ENCODE data around the gene ZNRF1. TPM values are rescaled to one million over a fixed set of nuclear protein-coding genes. Genes with fewer than 3 reads are reported as not detected.

Gene ZNRF1
- total and polyA plus RNA-seq, 2 of the 13 experiments (the other 11 are each of a cell fraction or from before 2014, with no cell fraction given): 43.9 to 58.7 TPM

GRCh38 chr16:74999609-75000480 lies 1.0 kb downstream of the ZNRF1 start (continued):
- TF ChIP-seq NFATC3 (CRISPR knock-in tag; IDR thresholded peaks at IDR 0.05) (no peak), SPEN (CRISPR knock-in tag; IDR thresholded peaks at IDR 0.05; ENCODE audit: low read depth) (peak; percentile 55; the same call in 1 of the 2 replicates), TBP (CRISPR knock-in tag; IDR thresholded peaks at IDR 0.05) (no peak), ZNF383 (CRISPR knock-in tag; IDR thresholded peaks at IDR 0.05; ENCODE audit: borderline replicate concordance) (no peak), ZNF34 (CRISPR knock-in tag; IDR thresholded peaks at IDR 0.05; ENCODE audit: borderline replicate concordance) (0 out of 2 replicates have a peak, but pooled peaks have one; percentile 46), ZNF234 (CRISPR knock-in tag; conservative IDR thresholded peaks at IDR 0.05) (no peak), SNAPC2 (CRISPR knock-in tag; IDR thresholded peaks at IDR 0.05) (no peak), SAFB2 (CRISPR knock-in tag; IDR thresholded peaks at IDR 0.05; ENCODE audit: borderline replicate concordance, low read depth) (0 out of 2 replicates have a peak, but pooled peaks have one; percentile 24), JDP2 (CRISPR knock-in tag; IDR thresholded peaks at IDR 0.05; ENCODE audit: borderline replicate concordance) (no peak), FOSL1 (CRISPR knock-in tag; IDR thresholded peaks at IDR 0.05; ENCODE audit: borderline replicate concordance) (no peak), ZSCAN29 (CRISPR knock-in tag; conservative IDR thresholded peaks at IDR 0.05) (peak; percentile 37; the same call in 1 of the 2 replicates), EP300 (IDR thresholded peaks at IDR 0.05; ENCODE audit: low read depth in 2 of 2, low read length in 2 of 2) (no peak), EP300 (CRISPR knock-in tag; IDR thresholded peaks at IDR 0.05; ENCODE audit: borderline replicate concordance) (peak; percentile 37; the same call in 1 of the 2 replicates), ZNF773 (CRISPR knock-in tag; IDR thresholded peaks at IDR 0.05; ENCODE audit: borderline replicate concordance) (peak; percentile 73; the same call in 1 of the 2 replicates), ZNF678 (CRISPR knock-in tag; IDR thresholded peaks at IDR 0.05) (0 out of 2 replicates have a peak, but pooled peaks have one; percentile 40), ZBTB33 (CRISPR knock-in tag; IDR thresholded peaks at IDR 0.05) (no peak), EZH2 (conservative IDR thresholded peaks at IDR 0.05; ENCODE audit: low read depth, low read length) (no peak), KDM4B (CRISPR knock-in tag; IDR thresholded peaks at IDR 0.05) (0 out of 2 replicates have a peak, but pooled peaks have one; percentile 41), ELF1 (CRISPR knock-in tag; IDR thresholded peaks at IDR 0.05) (no peak), ZBTB44 (CRISPR knock-in tag; IDR thresholded peaks at IDR 0.05) (0 out of 2 replicates have a peak, but pooled peaks have one; percentile 28), ZFP36L2 (CRISPR knock-in tag; IDR thresholded peaks at IDR 0.05) (no peak), ZBTB42 (CRISPR knock-in tag; IDR thresholded peaks at IDR 0.05) (no peak), RXRB (CRISPR knock-in tag; IDR thresholded peaks at IDR 0.05; ENCODE audit: borderline replicate concordance) (peak; percentile 11; the same call in 1 of the 2 replicates), ZGPAT (CRISPR knock-in tag; IDR thresholded peaks at IDR 0.05) (peak; percentile 75), TSC22D2 (CRISPR knock-in tag; IDR thresholded peaks at IDR 0.05; ENCODE audit: borderline replicate concordance) (no peak)

Data from HepG2 (cell line).